ENCODE data around the gene BCAM. TPM values are rescaled to one million over a fixed set of nuclear protein-coding genes. Genes with fewer than 3 reads are reported as not detected.
"Not testable (repeated sequence)": the region's sequence is repeated elsewhere in the genome, so short reads cannot be mapped to it uniquely, and the experiment has no call there.

BCAM gene
- total RNA-seq, 1 donor: 4.3 TPM

DNA sequence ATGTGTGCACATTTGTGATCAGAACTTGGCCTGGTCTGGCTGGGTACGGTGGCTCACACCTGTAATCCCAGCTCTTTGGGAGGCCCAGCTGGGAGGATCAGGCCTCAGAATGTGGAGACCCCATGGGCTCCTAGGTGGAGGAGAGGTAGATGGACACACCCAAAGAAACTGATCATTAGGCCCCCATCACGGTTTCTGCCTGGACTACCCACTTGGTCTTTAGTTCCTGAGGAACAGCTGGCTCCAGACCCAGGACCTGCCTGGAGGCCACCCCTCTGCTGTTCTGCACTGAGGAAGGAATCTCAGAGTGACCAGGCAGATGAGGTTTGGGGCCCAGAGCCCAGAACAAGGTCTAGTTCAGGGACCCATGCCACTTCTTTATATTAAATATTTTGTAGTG lies 29.8 kb upstream of the BCAM start:
- Histone ChIP-seq H3K4me1 (ENCODE audit: insufficient read depth, low read length) (peaks cover 8% of the 10 kb centered on the region), H3K79me2 (ENCODE audit: insufficient read depth, low read length) (no peaks in the 10 kb centered on the region), H3K9me3 (ENCODE audit: low read depth, low read length) (no peaks in the 10 kb centered on the region), H2AFZ (ENCODE audit: low read length) (no peak overlapping the region), H3K27me3 (ENCODE audit: insufficient read depth, low read length) (no peaks in the 10 kb centered on the region), H3K36me3 (ENCODE audit: insufficient read depth, low read length) (no peaks in the 10 kb centered on the region), H4K20me1 (ENCODE audit: insufficient read depth, low read length) (no peaks in the 10 kb centered on the region), H3K4me3 (ENCODE audit: insufficient read depth, low read length) (no peak overlapping the region), H3K27ac (ENCODE audit: low read depth, low read length) (no peak overlapping the region), H3K4me2 (ENCODE audit: insufficient read depth, low read length) (no peak overlapping the region)
- DNase-seq (ENCODE audit: insufficient read length, low spot score, missing footprints): peak; percentile 63
- TF ChIP-seq, protein P1, sequence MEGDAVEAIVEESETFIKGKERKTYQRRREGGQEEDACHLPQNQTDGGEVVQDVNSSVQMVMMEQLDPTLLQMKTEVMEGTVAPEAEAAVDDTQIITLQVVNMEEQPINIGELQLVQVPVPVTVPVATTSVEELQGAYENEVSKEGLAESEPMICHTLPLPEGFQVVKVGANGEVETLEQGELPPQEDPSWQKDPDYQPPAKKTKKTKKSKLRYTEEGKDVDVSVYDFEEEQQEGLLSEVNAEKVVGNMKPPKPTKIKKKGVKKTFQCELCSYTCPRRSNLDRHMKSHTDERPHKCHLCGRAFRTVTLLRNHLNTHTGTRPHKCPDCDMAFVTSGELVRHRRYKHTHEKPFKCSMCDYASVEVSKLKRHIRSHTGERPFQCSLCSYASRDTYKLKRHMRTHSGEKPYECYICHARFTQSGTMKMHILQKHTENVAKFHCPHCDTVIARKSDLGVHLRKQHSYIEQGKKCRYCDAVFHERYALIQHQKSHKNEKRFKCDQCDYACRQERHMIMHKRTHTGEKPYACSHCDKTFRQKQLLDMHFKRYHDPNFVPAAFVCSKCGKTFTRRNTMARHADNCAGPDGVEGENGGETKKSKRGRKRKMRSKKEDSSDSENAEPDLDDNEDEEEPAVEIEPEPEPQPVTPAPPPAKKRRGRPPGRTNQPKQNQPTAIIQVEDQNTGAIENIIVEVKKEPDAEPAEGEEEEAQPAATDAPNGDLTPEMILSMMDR (IDR thresholded peaks at IDR 0.05; ENCODE audit: extremely low read depth, low read depth, low read length): no peak

GRCh38 chr19:44781694-44782093 lies 27.2 kb upstream of the BCAM start:
- DNase-seq (ENCODE audit: insufficient read length, low spot score, missing footprints); H3K9me3 ChIP-seq (ENCODE audit: low read depth, low read length); H3K4me2 ChIP-seq (ENCODE audit: insufficient read depth, low read length); H3K4me1 ChIP-seq (ENCODE audit: insufficient read depth, low read length); H3K79me2 ChIP-seq (ENCODE audit: insufficient read depth, low read length); H3K27ac ChIP-seq (ENCODE audit: low read depth, low read length); H3K36me3 ChIP-seq (ENCODE audit: insufficient read depth, low read length); H3K27me3 ChIP-seq (ENCODE audit: insufficient read depth, low read length); H3K4me3 ChIP-seq (ENCODE audit: insufficient read depth, low read length); H4K20me1 ChIP-seq (ENCODE audit: insufficient read depth, low read length); H2AFZ ChIP-seq (ENCODE audit: low read length): not testable (repeated sequence)

DNA sequence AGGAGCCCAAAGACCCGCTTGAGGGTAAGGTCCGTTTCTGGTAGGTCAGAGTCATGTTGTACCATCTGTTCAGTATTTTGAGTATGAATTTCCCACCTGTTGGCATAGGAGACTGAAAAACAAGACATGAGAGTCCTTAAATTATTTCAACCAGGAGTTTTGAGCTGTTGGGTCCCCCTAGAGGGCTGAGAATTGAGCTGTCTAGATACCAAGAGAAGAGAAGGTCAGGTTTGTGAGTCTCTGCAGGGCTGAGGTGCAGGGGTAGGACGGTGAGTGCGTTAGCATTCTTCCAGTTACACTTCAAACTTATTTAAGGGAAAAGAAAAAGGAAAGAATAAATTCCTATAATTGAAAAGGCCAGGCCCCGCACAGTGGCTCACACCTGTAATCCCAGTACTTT lies 26.2 kb upstream of the BCAM start:
- no peak for DNase-seq (ENCODE audit: insufficient read length, low spot score, missing footprints)
- Histone ChIP-seq H3K4me3 (ENCODE audit: insufficient read depth, low read length) (no peak overlapping the region), H3K9me3 (ENCODE audit: low read depth, low read length) (no peaks in the 10 kb centered on the region), H3K27me3 (ENCODE audit: insufficient read depth, low read length) (no peaks in the 10 kb centered on the region), H3K4me1 (ENCODE audit: insufficient read depth, low read length) (no peaks in the 10 kb centered on the region), H4K20me1 (ENCODE audit: insufficient read depth, low read length) (no peaks in the 10 kb centered on the region), H3K36me3 (ENCODE audit: insufficient read depth, low read length) (no peaks in the 10 kb centered on the region), H2AFZ (ENCODE audit: low read length) (no peak overlapping the region), H3K27ac (ENCODE audit: low read depth, low read length) (no peak overlapping the region), H3K79me2 (ENCODE audit: insufficient read depth, low read length) (no peaks in the 10 kb centered on the region), H3K4me2 (ENCODE audit: insufficient read depth, low read length) (no peak overlapping the region)
- TF ChIP-seq, protein P1 (IDR thresholded peaks at IDR 0.05; ENCODE audit: extremely low read depth, low read depth, low read length): no peak

DNA sequence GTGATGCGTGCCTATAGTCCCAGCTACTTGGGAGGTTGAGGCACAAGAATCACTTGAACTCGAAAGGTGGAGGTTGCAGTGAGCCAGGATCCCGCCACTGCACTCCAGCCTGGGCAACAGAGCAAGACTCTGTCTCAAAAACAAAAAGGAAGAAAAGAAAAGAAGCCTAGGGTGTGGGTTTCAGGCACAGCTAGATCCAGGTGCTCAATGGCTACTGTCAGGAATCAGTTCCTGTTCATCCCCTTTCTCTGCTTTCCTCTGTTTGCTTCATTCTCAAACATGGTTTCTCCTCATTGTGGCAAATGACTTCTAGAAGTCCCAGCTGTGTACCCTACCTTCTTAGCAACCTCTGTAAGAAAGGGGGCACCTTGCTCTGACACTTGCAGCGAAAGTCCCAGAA lies 25.4 kb upstream of the BCAM start:
- H3K79me2 ChIP-seq (ENCODE audit: insufficient read depth, low read length): no peaks in the 10 kb centered on the region
- TF ChIP-seq, protein P1 (IDR thresholded peaks at IDR 0.05; ENCODE audit: extremely low read depth, low read depth, low read length): no peak
- H3K27ac ChIP-seq (ENCODE audit: low read depth, low read length): no peak overlapping the region
- no peaks in the 10 kb centered on the region for H3K9me3 ChIP-seq (ENCODE audit: low read depth, low read length)
- no peaks in the 10 kb centered on the region for H3K4me1 ChIP-seq (ENCODE audit: insufficient read depth, low read length)
- H2AFZ ChIP-seq (ENCODE audit: low read length): no peak overlapping the region
- DNase-seq (ENCODE audit: insufficient read length, low spot score, missing footprints): no peak
- no peak overlapping the region for H3K4me2 ChIP-seq (ENCODE audit: insufficient read depth, low read length)
- no peaks in the 10 kb centered on the region for H3K36me3 ChIP-seq (ENCODE audit: insufficient read depth, low read length)
- no peaks in the 10 kb centered on the region for H3K27me3 ChIP-seq (ENCODE audit: insufficient read depth, low read length)
- no peaks in the 10 kb centered on the region for H4K20me1 ChIP-seq (ENCODE audit: insufficient read depth, low read length)
- H3K4me3 ChIP-seq (ENCODE audit: insufficient read depth, low read length): no peak overlapping the region

Data from osteoblast (primary cell).